SK-N-SH treated with all-trans-retinoic acid at 6 μM for 48 hours (cell line): ENCODE results near the gene SLC7A10.

Source experiments
- ATAC-seq: fragments of 200-7000 bp; cut with Tn5 transposase; 3 replicates; pipeline ENCODE4 v1.9.1; 2020; ENCODE audit warnings: mild to moderate bottlenecking, moderate library complexity
- ARNTL ChIP-seq: fragments of 450-650 bp; formaldehyde crosslinking; IDR thresholded peaks from 2 replicates; pipeline ENCODE4 v1.5.0; 2020; ENCODE audit warnings: low read depth, mild to moderate bottlenecking, moderate library complexity, borderline replicate concordance
- BACH2 ChIP-seq: fragments of 250-450 bp; sonication (Bioruptor Pico); IDR thresholded peaks from 2 replicates; pipeline ENCODE4 v1.9.0; 2021; ENCODE audit warnings: mild to moderate bottlenecking, borderline replicate concordance
- CSDC2 ChIP-seq: fragments of 250-450 bp; sonication (Bioruptor Pico); IDR thresholded peaks from 2 replicates; pipeline ENCODE4 v1.5.0; 2020; ENCODE audit warnings: mild to moderate bottlenecking, moderate library complexity
- ESRRG ChIP-seq: fragments of 250-450 bp; sonication (Bioruptor Pico); IDR thresholded peaks from 2 replicates; pipeline ENCODE4 v1.6.1; 2021; ENCODE audit warnings: mild to moderate bottlenecking
- GLIS3 ChIP-seq: fragments of 250-450 bp; sonication (Bioruptor Pico); IDR thresholded peaks from 2 replicates; pipeline ENCODE4 v1.5.0; 2020; ENCODE audit warnings: mild to moderate bottlenecking, moderate library complexity
- ISL1 ChIP-seq: fragments of 250-450 bp; sonication (Bioruptor Pico); IDR thresholded peaks from 2 replicates; pipeline ENCODE4 v2.1.2; 2022; ENCODE audit warnings: mild to moderate bottlenecking, moderate library complexity
- PPARA ChIP-seq: fragments of 250-450 bp; sonication (Bioruptor Pico); IDR thresholded peaks from 2 replicates; pipeline ENCODE4 v1.5.0; 2020; ENCODE audit warnings: mild to moderate bottlenecking, borderline replicate concordance
- RARB ChIP-seq: fragments of 250-450 bp; sonication (Bioruptor Pico); IDR thresholded peaks from 2 replicates; pipeline ENCODE4 v1.8.0; 2021; ENCODE audit warnings: mild to moderate bottlenecking, moderate library complexity
- SNAI2 ChIP-seq: fragments of 250-450 bp; sonication (Bioruptor Pico); IDR thresholded peaks from 2 replicates; pipeline ENCODE4 v1.5.0; 2020; ENCODE audit warnings: mild to moderate bottlenecking, moderate library complexity
- TCF4 ChIP-seq: fragments of 250-450 bp; sonication (Bioruptor Pico); IDR thresholded peaks from 2 replicates; pipeline ENCODE4 v1.8.0; 2021; ENCODE audit warnings: mild to moderate bottlenecking, moderate library complexity, borderline replicate concordance
- TOX ChIP-seq: fragments of 250-450 bp; sonication (Bioruptor Pico); IDR thresholded peaks from 2 replicates; pipeline ENCODE4 v1.8.0; 2021; ENCODE audit warnings: mild to moderate bottlenecking, moderate library complexity, borderline replicate concordance
- ZC3H10 ChIP-seq: fragments of 250-450 bp; sonication (Bioruptor Pico); IDR thresholded peaks from 2 replicates; pipeline ENCODE4 v1.5.1; 2021; ENCODE audit warnings: mild to moderate bottlenecking, moderate library complexity
- ZFP3 ChIP-seq: fragments of 250-450 bp; sonication (Bioruptor Pico); IDR thresholded peaks from 2 replicates; pipeline ENCODE4 v1.5.0; 2020; ENCODE audit warnings: mild to moderate bottlenecking, moderate library complexity
- ZFP30 ChIP-seq: fragments of 450-650 bp; formaldehyde crosslinking; IDR thresholded peaks from 2 replicates; pipeline ENCODE4 v1.5.0; 2022; ENCODE audit warnings: mild to moderate bottlenecking, moderate library complexity
- ZNF70 ChIP-seq: fragments of 450-650 bp; formaldehyde crosslinking; IDR thresholded peaks from 2 replicates; pipeline ENCODE4 v1.5.0; 2020; ENCODE audit warnings: mild to moderate bottlenecking, moderate library complexity
- ZNF8 ChIP-seq: fragments of 450-650 bp; formaldehyde crosslinking; IDR thresholded peaks from 2 replicates; pipeline ENCODE4 v1.5.0; 2020; ENCODE audit warnings: mild to moderate bottlenecking, moderate library complexity
- TF ChIP-seq, protein P1 (sequence below): fragments of 250-450 bp; sonication (Bioruptor Pico); IDR thresholded peaks from 2 replicates; pipeline ENCODE4 v1.5.1; 2021; ENCODE audit warnings: mild to moderate bottlenecking, moderate library complexity
- TF ChIP-seq, protein P2 (sequence below): fragments of 250-450 bp; sonication (Bioruptor Pico); IDR thresholded peaks from 2 replicates; pipeline ENCODE4 v1.5.1; 2020; ENCODE audit warnings: low read depth, mild to moderate bottlenecking, moderate library complexity
- TF ChIP-seq, protein P3 (sequence below): fragments of 250-450 bp; sonication (Bioruptor Pico); IDR thresholded peaks from 2 replicates; pipeline ENCODE4 v1.5.0; 2020; ENCODE audit warnings: mild to moderate bottlenecking, moderate library complexity
- TF ChIP-seq, protein P4 (sequence below): fragments of 250-450 bp; sonication (Bioruptor Pico); IDR thresholded peaks from 2 replicates; pipeline ENCODE4 v1.8.0; 2021; ENCODE audit warnings: low read depth, mild to moderate bottlenecking, moderate library complexity, borderline replicate concordance

Gene SLC7A10

DNA sequence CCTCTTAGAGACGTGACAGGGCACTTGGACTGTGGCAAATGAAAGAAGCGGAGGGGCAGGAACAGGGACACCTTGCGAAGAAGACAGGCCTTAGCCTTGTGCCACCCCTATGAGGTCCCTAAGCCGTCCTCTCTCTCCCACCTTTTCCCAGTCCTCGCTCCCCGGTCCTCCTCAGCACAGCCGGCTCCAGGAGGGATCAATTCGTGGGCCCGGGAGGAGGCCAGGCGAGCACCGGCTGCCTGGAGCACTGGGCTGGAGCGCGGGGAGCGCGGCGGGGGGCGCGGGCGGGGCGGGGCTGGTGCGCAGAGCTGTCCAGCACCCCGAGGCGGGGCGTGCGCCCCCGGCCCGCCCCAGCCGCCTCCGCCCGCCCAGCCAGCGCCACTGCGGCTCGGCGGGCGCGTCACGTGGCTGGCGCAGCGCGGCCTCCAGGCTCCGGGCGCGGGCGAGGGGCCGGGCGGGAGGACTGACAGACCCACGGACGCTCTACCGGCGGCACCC is 31.7 kb downstream of the SLC7A10 start, which contains the start of gene LRP3:
TSS of gene LRP3 (plus strand) at position 466 of the 498 bp plus-strand sequence. CDS start 456 bp downstream, outside the sequence.
- peak; percentile 38 for ATAC-seq
- no peak for TF ChIP-seq CSDC2 (CRISPR knock-in tag)
- no peak for TF ChIP-seq RARB
- no peak for TF ChIP-seq ZNF70 (CRISPR knock-in tag)
- TF ChIP-seq PPARA (CRISPR knock-in tag): no peak
- TF ChIP-seq BACH2 (CRISPR knock-in tag): no peak

DNA sequence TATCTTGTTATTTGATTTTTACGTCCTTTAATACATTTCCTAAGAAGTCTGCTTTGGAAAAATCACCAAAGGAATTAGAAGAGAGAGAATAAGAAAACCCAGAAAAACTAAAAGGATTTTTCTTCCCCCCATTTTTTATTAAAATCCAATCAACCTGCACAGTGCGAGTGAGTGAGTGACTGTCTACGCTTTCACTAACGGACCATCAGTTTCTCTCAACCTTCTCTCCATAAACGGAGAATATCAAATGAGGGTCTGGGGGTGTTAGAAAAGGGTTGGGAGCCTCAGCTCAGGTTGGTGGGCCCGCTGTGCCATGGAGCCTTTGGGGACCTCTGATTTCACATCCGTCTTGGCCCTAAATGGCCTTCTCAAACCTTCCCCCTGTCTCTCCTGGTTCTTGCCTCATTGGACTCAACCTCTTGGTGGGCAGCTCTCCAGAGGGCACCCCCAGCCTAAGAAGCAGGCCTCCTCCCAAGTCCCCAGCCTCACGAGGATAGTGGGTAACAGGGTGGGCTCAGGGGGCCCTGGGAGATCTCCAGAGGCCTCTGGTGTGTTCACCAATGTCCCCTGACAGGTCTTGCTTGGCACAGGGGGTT is 32.3 kb downstream of the SLC7A10 start:
- TF ChIP-seq ZNF8: no peak
- no peak for TF ChIP-seq PPARA (CRISPR knock-in tag)
- no peak for ATAC-seq

DNA sequence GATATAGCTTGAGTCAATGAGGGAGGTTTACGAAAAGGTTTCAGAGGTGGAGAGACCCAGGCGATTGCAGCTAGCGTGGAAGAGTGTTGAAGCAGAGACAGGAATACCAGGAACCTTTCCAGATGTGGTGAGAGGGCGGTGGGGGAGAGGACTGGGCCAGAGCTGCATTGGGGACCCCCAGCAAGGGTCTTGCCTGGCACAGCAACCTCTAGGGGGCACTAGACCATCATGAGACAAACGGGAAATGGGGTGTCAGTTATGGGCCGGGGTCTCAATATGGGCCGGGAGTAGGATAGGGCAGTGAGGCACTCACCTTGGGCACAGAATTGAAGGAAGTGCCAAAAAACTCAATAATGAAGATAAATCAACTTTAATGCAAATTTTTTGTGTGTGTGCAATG is 33.6 kb downstream of the SLC7A10 start:
- no peak for ATAC-seq

DNA sequence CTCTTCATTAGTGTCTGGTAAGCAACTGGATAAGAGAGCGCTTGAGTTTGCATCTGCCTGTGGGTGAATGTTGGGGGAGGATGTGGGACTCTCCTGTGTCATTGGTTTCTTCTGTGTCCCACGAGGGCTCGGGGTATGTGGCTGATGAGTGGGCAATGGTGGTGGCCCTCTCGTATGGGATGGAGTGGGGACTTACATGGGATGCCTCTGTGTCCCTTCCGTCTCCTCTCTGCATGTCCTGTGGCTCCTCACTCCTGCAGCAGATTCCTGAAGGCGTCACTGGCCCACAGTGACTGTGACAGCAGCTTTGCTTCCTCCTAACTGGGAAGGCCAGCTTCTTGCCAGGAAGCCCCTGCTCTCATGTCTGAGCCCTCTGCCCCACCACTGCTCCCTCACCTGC is 34.1 kb downstream of the SLC7A10 start:
- no peak for ATAC-seq
- TF ChIP-seq ISL1 (CRISPR knock-in tag) (no peak), CSDC2 (CRISPR knock-in tag) (no peak), TCF4 (CRISPR knock-in tag) (no peak), PPARA (CRISPR knock-in tag) (no peak), RARB (no peak), ESRRG (CRISPR knock-in tag) (no peak), ZC3H10 (CRISPR knock-in tag) (no peak), SNAI2 (CRISPR knock-in tag) (no peak), ZNF8 (no peak), TOX (CRISPR knock-in tag) (no peak), GLIS3 (CRISPR knock-in tag) (no peak), ZFP3 (CRISPR knock-in tag) (no peak)
- TF ChIP-seq, protein P1, sequence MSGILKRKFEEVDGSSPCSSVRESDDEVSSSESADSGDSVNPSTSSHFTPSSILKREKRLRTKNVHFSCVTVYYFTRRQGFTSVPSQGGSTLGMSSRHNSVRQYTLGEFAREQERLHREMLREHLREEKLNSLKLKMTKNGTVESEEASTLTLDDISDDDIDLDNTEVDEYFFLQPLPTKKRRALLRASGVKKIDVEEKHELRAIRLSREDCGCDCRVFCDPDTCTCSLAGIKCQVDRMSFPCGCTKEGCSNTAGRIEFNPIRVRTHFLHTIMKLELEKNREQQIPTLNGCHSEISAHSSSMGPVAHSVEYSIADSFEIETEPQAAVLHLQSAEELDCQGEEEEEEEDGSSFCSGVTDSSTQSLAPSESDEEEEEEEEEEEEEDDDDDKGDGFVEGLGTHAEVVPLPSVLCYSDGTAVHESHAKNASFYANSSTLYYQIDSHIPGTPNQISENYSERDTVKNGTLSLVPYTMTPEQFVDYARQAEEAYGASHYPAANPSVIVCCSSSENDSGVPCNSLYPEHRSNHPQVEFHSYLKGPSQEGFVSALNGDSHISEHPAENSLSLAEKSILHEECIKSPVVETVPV (CRISPR knock-in tag): no peak
- TF ChIP-seq, protein P2, sequence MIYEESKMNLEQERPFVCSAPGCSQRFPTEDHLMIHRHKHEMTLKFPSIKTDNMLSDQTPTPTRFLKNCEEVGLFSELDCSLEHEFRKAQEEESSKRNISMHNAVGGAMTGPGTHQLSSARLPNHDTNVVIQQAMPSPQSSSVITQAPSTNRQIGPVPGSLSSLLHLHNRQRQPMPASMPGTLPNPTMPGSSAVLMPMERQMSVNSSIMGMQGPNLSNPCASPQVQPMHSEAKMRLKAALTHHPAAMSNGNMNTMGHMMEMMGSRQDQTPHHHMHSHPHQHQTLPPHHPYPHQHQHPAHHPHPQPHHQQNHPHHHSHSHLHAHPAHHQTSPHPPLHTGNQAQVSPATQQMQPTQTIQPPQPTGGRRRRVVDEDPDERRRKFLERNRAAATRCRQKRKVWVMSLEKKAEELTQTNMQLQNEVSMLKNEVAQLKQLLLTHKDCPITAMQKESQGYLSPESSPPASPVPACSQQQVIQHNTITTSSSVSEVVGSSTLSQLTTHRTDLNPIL (CRISPR knock-in tag): no peak
- TF ChIP-seq, protein P3, sequence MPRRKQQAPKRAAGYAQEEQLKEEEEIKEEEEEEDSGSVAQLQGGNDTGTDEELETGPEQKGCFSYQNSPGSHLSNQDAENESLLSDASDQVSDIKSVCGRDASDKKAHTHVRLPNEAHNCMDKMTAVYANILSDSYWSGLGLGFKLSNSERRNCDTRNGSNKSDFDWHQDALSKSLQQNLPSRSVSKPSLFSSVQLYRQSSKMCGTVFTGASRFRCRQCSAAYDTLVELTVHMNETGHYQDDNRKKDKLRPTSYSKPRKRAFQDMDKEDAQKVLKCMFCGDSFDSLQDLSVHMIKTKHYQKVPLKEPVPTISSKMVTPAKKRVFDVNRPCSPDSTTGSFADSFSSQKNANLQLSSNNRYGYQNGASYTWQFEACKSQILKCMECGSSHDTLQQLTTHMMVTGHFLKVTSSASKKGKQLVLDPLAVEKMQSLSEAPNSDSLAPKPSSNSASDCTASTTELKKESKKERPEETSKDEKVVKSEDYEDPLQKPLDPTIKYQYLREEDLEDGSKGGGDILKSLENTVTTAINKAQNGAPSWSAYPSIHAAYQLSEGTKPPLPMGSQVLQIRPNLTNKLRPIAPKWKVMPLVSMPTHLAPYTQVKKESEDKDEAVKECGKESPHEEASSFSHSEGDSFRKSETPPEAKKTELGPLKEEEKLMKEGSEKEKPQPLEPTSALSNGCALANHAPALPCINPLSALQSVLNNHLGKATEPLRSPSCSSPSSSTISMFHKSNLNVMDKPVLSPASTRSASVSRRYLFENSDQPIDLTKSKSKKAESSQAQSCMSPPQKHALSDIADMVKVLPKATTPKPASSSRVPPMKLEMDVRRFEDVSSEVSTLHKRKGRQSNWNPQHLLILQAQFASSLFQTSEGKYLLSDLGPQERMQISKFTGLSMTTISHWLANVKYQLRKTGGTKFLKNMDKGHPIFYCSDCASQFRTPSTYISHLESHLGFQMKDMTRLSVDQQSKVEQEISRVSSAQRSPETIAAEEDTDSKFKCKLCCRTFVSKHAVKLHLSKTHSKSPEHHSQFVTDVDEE (CRISPR knock-in tag): no peak

More for the DNA sequence above, 33.6 kb downstream of the SLC7A10 start:
- TF ChIP-seq PPARA (CRISPR knock-in tag) (no peak), ZNF70 (CRISPR knock-in tag) (no peak), BACH2 (CRISPR knock-in tag) (no peak), ARNTL (CRISPR knock-in tag) (no peak), ISL1 (CRISPR knock-in tag) (no peak), ZNF8 (no peak), ZFP30 (CRISPR knock-in tag) (no peak), ZC3H10 (CRISPR knock-in tag) (no peak), TOX (CRISPR knock-in tag) (no peak)
- TF ChIP-seq, protein P2 (CRISPR knock-in tag): no peak
- TF ChIP-seq, protein P4, sequence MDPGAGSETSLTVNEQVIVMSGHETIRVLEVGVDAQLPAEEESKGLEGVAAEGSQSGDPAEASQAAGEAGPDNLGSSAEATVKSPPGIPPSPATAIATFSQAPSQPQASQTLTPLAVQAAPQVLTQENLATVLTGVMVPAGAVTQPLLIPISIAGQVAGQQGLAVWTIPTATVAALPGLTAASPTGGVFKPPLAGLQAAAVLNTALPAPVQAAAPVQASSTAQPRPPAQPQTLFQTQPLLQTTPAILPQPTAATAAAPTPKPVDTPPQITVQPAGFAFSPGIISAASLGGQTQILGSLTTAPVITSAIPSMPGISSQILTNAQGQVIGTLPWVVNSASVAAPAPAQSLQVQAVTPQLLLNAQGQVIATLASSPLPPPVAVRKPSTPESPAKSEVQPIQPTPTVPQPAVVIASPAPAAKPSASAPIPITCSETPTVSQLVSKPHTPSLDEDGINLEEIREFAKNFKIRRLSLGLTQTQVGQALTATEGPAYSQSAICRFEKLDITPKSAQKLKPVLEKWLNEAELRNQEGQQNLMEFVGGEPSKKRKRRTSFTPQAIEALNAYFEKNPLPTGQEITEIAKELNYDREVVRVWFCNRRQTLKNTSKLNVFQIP (CRISPR knock-in tag): no peak
- TF ChIP-seq, protein P3 (CRISPR knock-in tag): no peak
